SHP77 treated with DMSO at 0.1 percent for 48 hours (cell line): ENCODE results near the gene KRT85.
"Not testable (repeated sequence)": the region's sequence is repeated elsewhere in the genome, so short reads cannot be mapped to it uniquely, and the experiment has no call there.

ENCODE experiments used
- DNase-seq: peaks from one replicate; lab custom pipeline; 2025; lab: John Stamatoyannopoulos, UW

The KRT85 gene

DNA sequence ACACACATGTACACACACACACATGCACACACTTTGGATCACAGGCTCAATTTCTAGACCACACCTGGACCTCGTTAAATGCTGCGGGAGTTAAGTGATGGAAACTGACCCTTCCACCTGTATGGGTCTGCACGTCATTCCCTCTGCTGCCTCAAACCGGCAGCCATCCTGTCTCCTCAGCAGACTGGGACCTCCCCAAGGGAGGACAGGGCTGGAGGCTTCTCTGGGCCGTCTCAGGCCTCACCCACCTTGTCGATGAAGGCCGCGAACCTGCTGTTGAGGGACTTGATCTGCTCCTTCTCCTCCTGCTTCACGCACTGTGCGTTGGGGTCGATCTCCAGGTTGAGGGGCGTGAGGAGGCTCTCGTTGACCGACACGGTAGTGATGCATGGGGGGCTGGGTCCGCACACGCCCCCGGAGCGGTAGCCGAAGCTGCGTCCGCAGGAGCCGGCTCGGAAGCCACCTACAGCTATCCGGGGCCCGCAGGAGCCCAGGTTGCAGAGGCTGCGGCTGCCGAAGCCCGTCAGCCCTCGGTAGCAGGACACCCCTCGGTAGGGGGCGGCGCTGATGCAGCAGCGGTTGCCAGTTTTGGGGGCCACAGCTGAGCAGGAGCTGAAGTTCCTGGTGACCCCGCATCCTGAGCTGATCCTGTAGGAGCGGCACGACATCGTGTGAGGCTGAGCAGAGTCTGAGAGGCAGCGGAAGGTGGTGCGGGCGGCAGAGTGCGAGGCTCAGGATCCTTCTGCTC lies at the start of gene KRT85:
TSS of gene KRT85 (minus strand) at position 744 of the 748 bp plus-strand sequence. CDS start at position 668, 76 bp downstream.
- DNase-seq, result no peak

DNA sequence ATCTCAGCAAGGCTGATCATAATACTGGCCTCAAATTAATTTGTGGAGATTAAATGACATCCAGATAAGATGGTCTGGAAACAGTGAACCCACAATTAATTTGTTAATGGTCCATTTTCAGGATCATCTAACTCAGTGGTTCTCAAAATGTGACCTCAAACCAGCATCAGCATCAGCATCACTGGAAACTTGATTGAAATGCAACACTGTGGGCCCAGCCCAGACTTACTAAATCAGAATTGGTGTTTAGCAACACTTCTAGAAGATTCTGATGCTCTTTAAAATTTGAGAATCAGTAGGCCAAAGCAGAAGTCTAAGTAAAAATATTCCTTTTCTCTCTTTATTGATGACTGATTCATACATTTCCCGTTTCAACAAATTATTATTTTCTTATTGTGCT lies 49.5 kb upstream of the KRT85 start:
- DNase-seq, result no peak

DNA sequence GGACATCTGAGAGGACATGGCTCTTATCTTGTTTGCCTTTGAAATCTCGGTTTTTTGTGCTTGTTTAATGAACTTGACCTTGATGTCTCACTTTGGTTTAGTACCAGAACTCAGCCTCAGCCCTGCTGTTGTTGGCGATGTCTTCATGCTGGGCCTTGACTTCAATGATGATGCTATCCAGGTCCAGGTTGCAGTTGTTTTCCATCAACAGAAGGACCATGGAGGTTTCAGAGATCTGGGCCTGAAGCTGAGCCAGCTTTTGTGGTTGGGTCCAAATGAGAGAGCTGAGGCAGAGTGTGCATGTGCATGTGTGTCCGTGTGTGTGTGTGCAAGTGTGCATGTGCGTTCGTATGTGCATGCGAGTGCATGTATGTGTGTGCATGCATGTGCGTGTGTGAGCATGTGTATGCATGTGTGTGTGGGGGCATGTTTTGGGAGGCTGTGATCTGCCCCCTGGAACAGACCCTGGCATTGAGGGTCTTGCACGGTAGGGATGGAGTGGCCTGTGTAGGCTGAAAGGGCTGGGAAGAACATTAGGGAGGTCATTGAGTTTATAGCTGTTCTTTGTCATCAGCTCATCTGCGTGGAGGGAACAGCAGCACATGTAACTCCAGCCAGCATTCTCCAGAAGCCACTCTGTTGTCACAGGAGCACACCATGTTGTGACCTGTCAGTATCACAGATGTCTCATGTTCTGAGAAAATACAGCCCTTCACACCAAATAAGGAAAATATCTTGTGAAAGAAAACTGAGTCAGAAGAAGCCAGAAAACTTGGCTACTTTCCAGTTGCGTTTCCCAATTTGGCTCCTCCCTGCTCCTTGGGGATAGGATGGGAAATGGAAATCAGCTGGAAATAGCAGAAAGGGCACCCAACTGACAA lies 48.8 kb upstream of the KRT85 start:
- DNase-seq, result no peak

DNA sequence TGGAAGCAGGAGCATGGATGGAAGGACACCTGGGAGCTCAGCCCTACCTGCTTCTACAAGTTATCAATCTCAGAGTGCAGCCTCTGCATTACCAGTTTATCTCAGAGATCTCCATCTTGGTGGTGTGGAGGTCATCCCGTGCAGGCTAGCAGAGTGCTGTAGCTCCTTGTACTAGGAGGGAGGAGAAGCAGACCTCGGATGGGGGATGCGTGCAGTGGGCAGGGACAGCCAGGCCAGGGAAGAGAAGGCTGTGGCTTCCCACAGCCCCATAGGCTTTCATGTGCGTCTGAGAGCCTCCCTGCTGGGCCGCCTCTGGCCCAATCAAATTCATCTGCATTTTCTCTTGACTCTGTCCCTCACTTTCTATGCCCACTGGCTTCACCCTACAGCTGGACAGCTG lies 47.7 kb upstream of the KRT85 start:
- no peak for DNase-seq

DNA sequence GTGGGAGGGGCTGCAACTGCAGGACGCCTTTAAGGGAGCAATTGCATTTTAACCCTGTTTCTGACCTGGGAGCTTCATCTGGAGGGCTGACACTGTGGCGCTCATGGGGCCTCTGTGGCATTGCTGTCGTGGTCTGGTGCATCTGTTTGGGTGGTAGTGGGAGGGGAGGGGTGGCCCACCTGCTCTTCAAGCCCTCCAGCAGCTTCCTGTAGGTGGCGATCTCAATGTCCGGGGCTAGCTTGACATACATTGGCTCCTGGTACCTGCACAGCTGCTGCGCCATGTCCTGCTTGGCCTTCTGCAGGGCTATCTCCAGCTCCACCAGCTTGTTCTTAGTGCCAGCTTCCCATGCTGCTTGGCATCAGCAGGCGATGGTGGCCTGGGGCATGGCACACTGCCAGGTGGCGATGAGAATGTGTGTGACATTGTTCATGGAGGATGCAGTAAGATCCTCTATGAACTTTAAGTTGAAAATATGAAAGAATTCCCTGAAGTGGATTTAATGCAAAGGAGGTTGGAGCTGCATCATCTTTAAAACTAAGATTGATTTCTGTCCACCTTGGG lies 46.6 kb upstream of the KRT85 start:
- no peak for DNase-seq

DNA sequence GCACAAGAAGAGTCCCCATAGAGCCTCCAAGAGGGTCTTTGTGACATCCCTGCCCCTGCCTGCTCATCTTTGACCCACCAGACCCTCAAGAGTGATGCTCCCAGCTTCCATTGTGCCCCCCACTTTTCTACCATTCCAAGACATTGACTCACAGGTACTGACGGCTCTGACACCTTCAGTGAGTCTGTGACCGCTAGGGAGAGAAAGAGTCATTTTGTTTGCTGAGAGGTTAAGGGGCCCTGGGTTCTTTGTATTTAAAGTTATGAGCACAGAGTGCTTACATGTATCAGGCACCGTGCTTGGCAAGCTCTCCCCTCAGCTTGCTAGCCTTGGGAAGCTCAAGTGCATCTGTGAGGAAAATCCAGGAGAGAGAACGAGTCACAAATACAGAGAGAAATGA lies 45.9 kb upstream of the KRT85 start:
- DNase-seq, result no peak

DNA sequence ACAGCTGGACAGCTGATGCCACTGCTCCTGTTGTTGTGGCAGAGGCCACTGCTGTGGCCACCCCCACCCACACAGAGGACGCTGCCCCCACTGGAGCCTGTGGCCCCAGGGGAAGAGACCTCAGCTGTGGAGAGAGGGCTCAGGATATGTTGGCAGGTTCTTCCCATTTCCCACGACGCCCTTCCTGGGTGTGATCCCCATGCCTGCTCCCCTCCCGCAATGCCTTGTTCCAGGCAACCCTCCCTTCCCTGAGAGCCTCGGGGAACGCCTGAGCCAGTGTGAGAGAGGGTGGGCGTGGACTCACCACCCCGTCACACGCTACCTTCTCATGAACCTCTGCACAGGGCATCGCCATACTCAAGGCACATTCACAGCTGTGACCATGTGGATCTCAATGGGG lies 44.5 kb upstream of the KRT85 start:
- no peak for DNase-seq

DNA sequence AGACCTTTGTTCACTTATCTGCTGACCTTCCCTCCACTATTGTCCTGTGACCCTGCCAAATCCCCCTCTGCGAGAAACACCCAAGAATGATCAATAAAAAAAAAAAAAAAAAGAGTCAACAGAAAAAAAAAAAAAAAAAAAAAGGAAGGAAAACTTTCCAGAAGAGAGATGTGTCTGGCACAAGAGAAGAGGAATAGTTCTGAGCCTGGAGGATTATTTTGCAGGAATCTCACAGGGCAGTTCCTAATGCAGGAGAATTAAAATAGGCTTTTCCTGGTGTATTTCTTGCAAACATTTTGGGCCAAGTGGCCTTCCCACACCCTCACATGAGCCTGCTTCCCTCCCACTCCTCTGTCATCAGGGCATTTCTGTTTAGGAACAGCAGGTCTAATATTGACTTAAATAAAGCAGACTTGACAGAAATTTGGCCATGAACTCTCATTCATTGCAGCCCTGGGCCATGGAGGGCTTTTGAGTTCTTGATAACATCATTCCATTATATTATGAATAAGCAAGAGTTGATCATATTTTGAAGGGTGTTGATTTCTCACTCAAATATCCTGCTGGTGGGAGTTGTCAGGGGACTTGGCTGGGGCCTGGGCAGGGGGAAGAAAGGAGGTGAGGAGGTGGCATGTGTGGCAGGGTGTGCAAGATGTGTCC lies 43.4 kb upstream of the KRT85 start:
- DNase-seq, result not testable (repeated sequence)

DNA sequence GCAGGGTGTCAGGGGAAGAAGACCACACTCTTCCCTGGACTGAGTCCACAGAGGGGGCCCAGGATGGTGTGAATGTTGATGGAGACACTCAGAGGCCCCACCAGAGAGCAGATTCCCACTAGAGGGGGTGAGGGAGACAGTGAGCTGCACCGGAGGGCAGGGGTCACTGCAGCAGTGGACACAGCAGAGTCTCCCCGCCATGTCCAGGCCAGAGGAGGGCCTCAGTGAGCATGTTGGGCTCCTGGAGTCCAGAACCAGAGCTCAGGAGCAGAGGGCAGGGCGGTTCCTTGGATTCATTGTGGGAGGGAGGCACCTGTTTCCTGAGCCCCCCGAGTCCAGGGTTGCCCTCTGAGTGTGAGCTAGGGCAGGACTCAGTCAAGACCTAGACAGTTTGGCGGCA lies 40.6 kb upstream of the KRT85 start:
- no peak for DNase-seq

DNA sequence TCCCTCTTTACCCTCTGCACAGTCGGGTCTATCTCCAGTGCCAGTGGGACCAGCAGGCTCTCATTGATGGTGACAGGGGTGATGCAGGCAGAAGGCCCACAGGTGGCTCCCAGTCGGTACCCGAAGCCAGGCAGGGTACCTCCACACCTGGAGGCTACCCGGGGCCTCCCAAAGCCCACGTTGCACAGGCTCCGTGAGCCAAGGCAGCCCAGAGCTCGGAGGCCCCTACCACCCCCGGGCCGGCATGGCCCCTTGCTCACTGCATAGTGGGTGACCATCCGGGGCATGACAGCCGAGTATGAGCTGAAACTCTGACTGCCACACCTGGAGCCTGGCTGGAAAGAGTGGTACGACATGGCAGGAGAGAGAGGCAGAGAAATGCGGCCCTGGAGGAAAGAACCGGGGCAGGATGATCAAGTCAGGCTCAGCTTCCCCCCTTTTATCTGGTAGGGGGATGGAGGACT lies 38.7 kb upstream of the KRT85 start, which contains the start of gene KRT82:
TSS of gene KRT82 (minus strand) at position 414 of the 464 bp plus-strand sequence. CDS start at position 356, 58 bp downstream.
- DNase-seq, result no peak

DNA sequence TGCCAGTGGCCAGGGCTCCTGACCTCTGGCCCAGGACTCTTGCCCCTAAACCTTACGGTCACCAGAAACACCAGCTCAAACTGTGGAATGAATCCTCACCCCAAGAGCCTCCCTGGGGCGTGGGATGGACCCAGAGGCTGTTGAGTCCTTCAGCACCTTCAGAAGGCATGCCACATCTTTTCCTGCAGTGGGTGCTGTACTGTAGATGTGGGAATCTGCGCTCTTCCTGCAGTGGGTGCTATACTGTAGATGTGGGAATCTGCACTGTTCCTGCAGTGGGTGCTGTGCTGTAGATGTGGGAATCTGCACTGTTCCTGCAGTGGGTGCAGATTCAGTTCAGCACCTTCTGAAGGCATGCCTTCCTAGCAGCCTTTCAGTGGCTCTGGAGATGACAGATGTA lies 37.7 kb upstream of the KRT85 start:
- no peak for DNase-seq

DNA sequence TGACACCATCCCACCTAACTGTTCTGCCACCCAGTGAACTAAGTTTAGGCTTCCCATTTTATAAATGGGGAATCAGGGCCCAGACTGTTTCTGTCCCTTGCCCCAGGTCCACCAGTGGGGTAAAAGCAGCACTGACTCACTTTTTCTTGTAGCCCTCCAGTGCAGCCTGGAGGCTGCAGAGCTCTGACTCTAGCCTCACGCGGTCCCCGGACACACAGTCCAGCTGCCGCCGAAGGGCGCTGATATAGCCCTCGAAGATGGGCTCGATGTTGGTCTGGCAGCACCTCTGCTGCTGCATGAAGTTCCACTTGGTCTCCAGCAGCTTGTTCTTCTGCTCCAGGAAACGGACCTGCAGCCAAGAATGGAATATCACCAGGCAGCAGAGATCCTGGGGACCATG lies 36.3 kb upstream of the KRT85 start:
- DNase-seq, result no peak

DNA sequence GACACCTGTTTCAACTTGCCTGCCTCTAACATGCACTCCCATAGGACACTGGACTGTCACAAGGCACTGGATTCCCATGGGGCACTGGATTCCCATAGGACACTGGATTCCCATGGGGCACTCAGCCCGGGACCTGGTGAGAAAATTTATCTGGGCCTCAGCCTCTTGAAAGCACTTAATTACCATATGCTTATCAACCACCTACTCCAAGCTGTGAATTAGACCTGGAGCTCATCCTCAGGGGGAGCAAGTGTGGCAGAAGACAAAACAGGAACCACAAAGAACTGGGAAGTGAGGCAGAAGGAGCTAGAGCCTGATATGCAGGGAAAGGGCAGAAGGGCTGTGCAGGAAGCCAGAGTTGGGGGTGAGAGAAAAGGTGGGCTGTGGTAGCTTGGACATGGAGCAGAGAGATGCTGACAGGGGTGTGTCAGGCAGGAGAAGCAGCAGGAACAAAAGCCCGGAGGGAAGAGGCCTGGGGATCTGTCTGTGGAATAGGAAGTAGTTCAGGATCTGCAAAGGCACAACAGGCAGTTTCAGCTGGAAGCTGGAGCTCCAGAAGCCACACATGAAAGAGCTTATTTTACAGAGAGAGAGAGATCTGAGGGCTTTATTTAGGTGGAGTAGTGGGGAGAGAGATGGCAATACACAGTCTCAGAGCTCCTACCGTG lies 35.7 kb upstream of the KRT85 start:
- no peak for DNase-seq

DNA sequence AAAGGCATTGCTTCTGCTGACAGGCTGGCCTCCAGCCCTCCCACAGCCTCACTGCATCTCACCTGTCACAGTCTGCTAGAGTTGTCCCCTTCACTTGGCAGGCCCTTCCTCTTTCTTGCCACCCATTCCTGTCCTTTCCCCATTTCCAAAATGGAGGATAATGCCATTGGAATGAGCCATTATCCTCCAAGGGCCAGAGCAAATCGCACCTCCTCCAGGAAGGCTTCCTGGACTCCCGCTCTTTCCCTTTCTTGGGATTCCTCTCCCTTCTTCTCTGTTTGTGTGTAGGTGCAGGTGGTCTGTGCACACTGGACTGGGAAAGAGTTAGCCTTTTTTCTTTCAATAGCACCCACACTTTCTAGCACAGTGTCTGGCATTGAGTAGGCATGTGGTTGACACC lies 35.1 kb upstream of the KRT85 start:
- no peak for DNase-seq

DNA sequence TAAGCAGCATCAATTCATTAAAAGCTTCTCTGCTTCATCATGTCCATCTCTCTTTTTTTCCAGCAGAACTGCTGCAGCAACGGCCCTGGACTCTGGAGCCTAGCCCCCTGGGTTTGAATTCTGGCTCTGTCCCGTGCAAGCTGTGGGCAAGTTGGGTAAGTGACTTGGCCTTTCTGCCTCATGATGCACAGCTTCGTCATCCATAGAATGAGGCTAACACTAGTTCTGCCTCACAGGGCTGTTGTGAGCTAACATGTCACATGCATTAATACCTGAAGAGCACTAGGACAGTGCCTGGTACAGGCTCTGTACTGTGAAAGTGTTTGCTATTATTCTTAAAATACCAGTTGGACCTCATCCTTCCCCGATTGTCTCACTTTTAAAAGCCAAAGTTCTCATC lies 34.6 kb upstream of the KRT85 start:
- no peak for DNase-seq

DNA sequence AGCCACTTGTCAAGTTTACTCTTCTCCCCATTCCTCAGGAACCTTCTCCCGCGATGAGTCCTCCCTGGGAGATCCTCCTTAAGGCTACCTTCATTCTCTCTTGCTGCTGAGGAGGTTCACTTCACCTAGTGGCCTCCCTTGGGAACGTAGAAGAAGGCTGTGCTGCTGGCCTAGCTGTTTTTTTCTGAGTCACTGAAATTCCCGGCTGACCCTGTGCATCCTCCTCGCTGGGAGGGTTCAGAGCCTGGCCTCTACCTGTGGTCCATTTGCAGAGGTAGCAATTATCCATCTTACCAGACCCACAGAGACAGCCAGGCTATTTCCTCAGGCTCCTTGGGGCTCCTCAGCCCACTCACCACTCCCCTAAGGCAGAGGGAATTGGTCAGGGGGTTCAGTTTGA lies 34.2 kb upstream of the KRT85 start:
- DNase-seq, result no peak

DNA sequence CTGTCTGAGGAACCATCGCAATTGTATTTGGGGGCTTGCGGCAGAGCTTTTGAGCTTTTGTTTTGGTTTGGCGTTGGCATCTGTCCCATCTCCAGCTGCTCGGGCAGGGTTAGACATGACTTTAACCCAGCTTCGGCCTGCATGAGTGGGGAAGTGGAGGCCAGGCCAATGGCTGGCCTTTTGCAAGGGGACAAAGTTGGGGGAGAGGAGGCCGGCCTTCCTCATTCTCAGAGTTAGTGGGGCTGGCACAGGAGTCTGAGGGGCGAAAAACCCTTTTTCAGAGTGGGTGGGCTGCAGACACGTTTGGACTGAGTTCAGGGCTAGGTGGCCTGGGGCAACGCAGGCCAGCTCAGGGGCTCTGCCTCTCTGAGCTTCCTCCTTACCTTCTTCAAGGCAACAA lies 33.6 kb upstream of the KRT85 start:
- DNase-seq, result no peak

DNA sequence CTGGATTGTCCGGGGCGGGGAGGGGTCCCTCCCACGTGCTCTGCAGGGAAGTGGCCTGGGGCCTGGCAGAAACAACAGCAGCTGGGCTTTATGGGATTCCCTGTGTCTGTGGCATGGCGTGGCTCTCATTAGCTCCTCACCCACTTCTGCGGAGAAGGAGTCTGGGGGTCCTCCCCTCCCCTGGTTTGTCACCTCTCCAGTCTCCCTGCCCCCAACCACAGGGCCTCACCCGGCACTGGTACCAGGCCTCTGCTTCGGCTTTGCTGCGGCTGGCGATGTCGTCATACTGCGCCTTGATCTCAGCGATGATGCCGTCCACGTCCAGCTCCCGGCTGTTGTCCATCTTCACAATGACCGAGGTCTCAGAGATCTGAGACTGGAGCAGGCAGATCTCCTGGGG lies 32.5 kb upstream of the KRT85 start:
- no peak for DNase-seq

DNA sequence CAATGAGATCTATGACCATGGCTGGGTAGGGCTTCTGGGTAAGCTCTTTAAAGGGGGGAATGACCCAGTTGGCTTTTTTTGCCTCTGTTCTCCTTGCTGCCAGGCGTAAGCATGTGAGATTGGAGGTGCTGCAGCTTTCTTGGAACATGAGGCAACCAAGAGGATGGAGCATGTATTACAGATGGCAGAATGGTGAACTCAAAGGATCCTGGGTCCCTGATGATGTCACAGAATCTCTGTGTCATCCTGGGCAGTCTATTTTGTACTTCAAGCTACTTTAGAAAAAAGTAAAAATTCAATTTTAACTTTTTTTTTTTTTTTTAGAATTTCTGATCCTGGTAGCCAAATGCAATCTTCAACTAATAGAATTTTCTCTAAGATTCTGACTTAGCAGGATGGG lies 30.9 kb upstream of the KRT85 start:
- DNase-seq, result no peak

DNA sequence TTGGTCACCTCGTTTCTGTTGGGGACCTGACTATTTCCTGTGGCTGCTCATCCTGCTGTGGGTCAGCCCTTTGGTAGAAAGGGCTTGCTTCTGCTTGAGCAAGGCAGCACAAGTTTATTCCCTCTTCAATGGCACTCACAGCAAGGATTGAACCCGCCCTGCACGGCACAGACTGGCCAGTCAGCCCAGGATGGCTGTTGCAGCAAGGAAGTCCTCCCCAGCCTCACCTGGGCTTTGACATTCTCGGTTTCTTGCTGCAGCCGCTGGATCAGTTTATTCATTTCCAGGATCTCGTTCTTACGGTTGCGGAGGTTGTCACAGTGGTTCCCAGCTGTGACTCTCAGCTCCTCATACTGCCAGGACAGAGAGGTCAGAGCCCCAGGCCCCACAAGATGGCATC lies 29.4 kb upstream of the KRT85 start:
- DNase-seq, result no peak

DNA sequence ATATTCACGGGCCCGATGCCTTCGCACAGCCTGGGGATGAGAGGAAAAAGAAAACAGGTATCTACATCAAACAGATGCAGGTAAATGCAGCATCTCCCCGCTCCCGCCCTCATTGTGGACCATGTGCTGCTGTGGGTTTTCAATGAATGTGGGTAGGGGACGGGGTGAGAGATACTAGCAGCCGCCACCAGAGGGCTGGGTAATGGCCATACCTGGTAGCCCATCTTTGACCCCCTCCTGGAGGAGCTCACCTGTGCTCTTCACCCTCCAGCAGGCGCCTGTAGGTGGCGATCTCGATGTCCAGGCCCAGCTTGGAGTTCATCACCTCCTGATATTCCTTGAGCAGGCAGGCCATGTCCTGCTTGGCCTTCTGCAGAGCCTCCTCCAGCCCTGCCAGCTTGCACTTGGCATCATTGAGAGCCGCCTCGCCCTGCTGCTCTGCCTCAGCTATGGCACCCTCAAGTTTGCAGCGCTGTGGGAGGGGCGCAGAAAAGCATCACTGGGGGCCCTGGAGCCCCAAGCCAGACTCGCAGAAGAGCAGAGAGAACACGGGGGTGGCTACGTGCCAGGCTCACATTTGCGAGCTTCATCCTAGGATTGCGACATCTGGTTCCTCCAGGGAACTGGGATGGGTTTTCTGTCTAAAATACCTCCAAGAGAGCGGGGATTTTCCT lies 28.6 kb upstream of the KRT85 start:
- DNase-seq, result no peak
